K562 (cell line): Measurements from ENCODE around the gene PTPRE. TPM values are rescaled to one million over a fixed set of nuclear protein-coding genes. Genes with fewer than 3 reads are reported as not detected.

Source experiments
- ESRRB ChIP-seq: fragments of 250-450 bp; sonication (Bioruptor Pico); IDR thresholded peaks from 2 replicates; pipeline ENCODE4 v1.5.0; 2020; ENCODE audit warnings: mild to moderate bottlenecking, moderate library complexity, borderline replicate concordance
- ETS2 ChIP-seq: IDR thresholded peaks from 2 replicates; pipeline ENCODE4 v1.6.1; 2016; ENCODE audit warnings: borderline replicate concordance, missing genetic modification characterization, mild to moderate bottlenecking, moderate library complexity, missing compliant biosample characterization; ENCODE audit not compliant: poor library complexity, severe bottlenecking
- GABPA ChIP-seq: fragments of 200-800 bp; sonication (Bioruptor generic); conservative IDR thresholded peaks from 2 replicates; pipeline ENCODE4 v1.6.1; 2016; ENCODE audit warnings: low read depth, missing genetic modification characterization, missing compliant biosample characterization
- MXI1 ChIP-seq: IDR thresholded peaks from 2 replicates; pipeline ENCODE4 v1.6.1; 2011; ENCODE audit warnings: low read depth, mild to moderate bottlenecking, improper control_type of control experiment, low read length
- NCOR1 ChIP-seq: fragments of 450-650 bp; IDR thresholded peaks from 2 replicates; pipeline ENCODE4 v1.6.1; 2016; ENCODE audit warnings: mild to moderate bottlenecking, moderate library complexity
- NR2C1 ChIP-seq, 2 experiments: fragments of 450-650 bp; IDR thresholded peaks; 2 replicates each; pipeline ENCODE4 v1.6.1; 2017; ENCODE audit warnings: mild to moderate bottlenecking in 2 of 2, antibody characterized with exemption in 1 of 2, inconsistent platforms in 1 of 2, missing compliant biosample characterization in 1 of 2, missing genetic modification characterization in 1 of 2
- SRSF9 ChIP-seq: fragments of 200-400 bp; formaldehyde crosslinking; IDR thresholded peaks from 2 replicates; pipeline ENCODE4 v1.6.1; 2017; ENCODE audit warnings: low read depth, low read length, borderline replicate concordance
- ZNF184 ChIP-seq: sonication (generic); formaldehyde crosslinking; IDR thresholded peaks from 2 replicates; pipeline ENCODE4 v1.5.0; 2020; ENCODE audit warnings: missing genetic modification reagents
- ZNF431 ChIP-seq: sonication (generic); formaldehyde crosslinking; IDR thresholded peaks from 2 replicates; pipeline ENCODE4 v1.8.0; 2022; ENCODE audit warnings: mild to moderate bottlenecking, missing genetic modification reagents
- ZNF512 ChIP-seq: IDR thresholded peaks from 2 replicates; pipeline ENCODE4 v1.6.1; 2016; ENCODE audit warnings: missing genetic modification characterization, missing compliant biosample characterization
- ZNF609 ChIP-seq: sonication (generic); formaldehyde crosslinking; IDR thresholded peaks from 2 replicates; pipeline ENCODE4 v1.8.1; 2023; ENCODE audit warnings: missing genetic modification reagents, mild to moderate bottlenecking, borderline replicate concordance
- polyA plus RNA-seq, 8 experiments: library from polyadenylated mRNA; depleted of rRNA in 4 of 8; stranded (reverse) in 5 of 8; unstranded in 3 of 8; fragments of >200 nt; fragmentation: Nextera tagmentation in 2 of 8; fragmentation: Illumina TruSeq in 1 of 8; extraction: Ambion mirVana in 2 of 8; extraction: Trizol in 1 of 8; gene quantifications; 2 replicates each; pipeline versions ENCODE4 v1.2.1 to v1.2.3, GENCODE V29; 2011 to 2014; ENCODE audit warnings: inconsistent platforms in 1 of 8, missing spikeins in 1 of 8
- total RNA-seq, 7 experiments: library from RNA; depleted of rRNA in 6 of 7; stranded (reverse); fragments of >200 nt in 6 of 7; fragmentation: Illumina TruSeq in 2 of 7; extraction: Trizol in 2 of 7; gene quantifications; 2 replicates each; pipeline versions ENCODE4 v1.2.1 to v1.2.3, GENCODE V29; 2011 to 2021; ENCODE audit warnings: low replicate concordance in 1 of 7
- TF ChIP-seq, protein P1 (sequence below), 2 experiments: fragments of 150-350 bp in 1 of 2; IDR thresholded peaks; 2 replicates each; pipeline ENCODE4 v1.6.1; 2012 to 2016; ENCODE audit warnings: low read depth in 2 of 2, low read length in 2 of 2, mild to moderate bottlenecking in 1 of 2, moderate library complexity in 1 of 2
- TF ChIP-seq, protein P2 (sequence below): fragments of 450-650 bp; IDR thresholded peaks from 2 replicates; pipeline ENCODE4 v1.7.1; 2018; ENCODE audit warnings: mild to moderate bottlenecking, low read depth; ENCODE audit not compliant: partially characterized antibody

Gene PTPRE
- total and polyA plus RNA-seq, 9 of the 15 experiments (the other 6 are each of a cell fraction or from before 2014, with no cell fraction given): 0.01 to 0.13 (median 0.04) TPM; not detected in 4

- TF ChIP-seq, protein P1, sequence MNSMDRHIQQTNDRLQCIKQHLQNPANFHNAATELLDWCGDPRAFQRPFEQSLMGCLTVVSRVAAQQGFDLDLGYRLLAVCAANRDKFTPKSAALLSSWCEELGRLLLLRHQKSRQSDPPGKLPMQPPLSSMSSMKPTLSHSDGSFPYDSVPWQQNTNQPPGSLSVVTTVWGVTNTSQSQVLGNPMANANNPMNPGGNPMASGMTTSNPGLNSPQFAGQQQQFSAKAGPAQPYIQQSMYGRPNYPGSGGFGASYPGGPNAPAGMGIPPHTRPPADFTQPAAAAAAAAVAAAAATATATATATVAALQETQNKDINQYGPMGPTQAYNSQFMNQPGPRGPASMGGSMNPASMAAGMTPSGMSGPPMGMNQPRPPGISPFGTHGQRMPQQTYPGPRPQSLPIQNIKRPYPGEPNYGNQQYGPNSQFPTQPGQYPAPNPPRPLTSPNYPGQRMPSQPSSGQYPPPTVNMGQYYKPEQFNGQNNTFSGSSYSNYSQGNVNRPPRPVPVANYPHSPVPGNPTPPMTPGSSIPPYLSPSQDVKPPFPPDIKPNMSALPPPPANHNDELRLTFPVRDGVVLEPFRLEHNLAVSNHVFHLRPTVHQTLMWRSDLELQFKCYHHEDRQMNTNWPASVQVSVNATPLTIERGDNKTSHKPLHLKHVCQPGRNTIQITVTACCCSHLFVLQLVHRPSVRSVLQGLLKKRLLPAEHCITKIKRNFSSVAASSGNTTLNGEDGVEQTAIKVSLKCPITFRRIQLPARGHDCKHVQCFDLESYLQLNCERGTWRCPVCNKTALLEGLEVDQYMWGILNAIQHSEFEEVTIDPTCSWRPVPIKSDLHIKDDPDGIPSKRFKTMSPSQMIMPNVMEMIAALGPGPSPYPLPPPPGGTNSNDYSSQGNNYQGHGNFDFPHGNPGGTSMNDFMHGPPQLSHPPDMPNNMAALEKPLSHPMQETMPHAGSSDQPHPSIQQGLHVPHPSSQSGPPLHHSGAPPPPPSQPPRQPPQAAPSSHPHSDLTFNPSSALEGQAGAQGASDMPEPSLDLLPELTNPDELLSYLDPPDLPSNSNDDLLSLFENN (IDR thresholded peaks at IDR 0.05; ENCODE audit: low read depth in 2 of 2, low read length in 2 of 2): no peak
- TF ChIP-seq NR2C1 (IDR thresholded peaks at IDR 0.05) (no peak), NR2C1 (tag; IDR thresholded peaks at IDR 0.05) (no peak), ZNF512 (tag) (no peak), ZNF431 (CRISPR knock-in tag) (no peak), SRSF9 (no peak), GABPA (tag) (no peak), NCOR1 (no peak), MXI1 (no peak), ETS2 (tag) (no peak), ZNF609 (CRISPR knock-in tag) (no peak), ESRRB (CRISPR knock-in tag) (no peak), ZNF184 (CRISPR knock-in tag) (no peak)
- TF ChIP-seq, protein P2, sequence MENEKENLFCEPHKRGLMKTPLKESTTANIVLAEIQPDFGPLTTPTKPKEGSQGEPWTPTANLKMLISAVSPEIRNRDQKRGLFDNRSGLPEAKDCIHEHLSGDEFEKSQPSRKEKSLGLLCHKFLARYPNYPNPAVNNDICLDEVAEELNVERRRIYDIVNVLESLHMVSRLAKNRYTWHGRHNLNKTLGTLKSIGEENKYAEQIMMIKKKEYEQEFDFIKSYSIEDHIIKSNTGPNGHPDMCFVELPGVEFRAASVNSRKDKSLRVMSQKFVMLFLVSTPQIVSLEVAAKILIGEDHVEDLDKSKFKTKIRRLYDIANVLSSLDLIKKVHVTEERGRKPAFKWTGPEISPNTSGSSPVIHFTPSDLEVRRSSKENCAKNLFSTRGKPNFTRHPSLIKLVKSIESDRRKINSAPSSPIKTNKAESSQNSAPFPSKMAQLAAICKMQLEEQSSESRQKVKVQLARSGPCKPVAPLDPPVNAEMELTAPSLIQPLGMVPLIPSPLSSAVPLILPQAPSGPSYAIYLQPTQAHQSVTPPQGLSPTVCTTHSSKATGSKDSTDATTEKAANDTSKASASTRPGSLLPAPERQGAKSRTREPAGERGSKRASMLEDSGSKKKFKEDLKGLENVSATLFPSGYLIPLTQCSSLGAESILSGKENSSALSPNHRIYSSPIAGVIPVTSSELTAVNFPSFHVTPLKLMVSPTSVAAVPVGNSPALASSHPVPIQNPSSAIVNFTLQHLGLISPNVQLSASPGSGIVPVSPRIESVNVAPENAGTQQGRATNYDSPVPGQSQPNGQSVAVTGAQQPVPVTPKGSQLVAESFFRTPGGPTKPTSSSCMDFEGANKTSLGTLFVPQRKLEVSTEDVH: no peak
These were observed 219.3 kb downstream of the PTPRE start, which contains the start of gene MKI67 (continued) for GRCh38 chr10:128125944-128126764.
